Neural cell (in vitro differentiated cells): ENCODE data around the gene SH2D3A.

Experiments
- EP300 ChIP-seq: fragments of 450-650 bp; conservative IDR thresholded peaks from 2 replicates; pipeline ENCODE4 v1.6.1; 2014; ENCODE audit warnings: antibody characterized with exemption, mild to moderate bottlenecking, moderate library complexity; ENCODE audit not compliant: poor library complexity, severe bottlenecking
- EZH2 ChIP-seq: fragments of 200-600, 300-800 bp; shearing (Covaris generic), sonication (generic); IDR thresholded peaks from 2 replicates; pipeline ENCODE4 v1.6.1; 2014; ENCODE audit warnings: antibody characterized with exemption, low read length, borderline replicate concordance, mild to moderate bottlenecking; ENCODE audit not compliant: insufficient read depth, poor library complexity, severe bottlenecking
- MXI1 ChIP-seq: fragments of 450-650 bp; conservative IDR thresholded peaks from 2 replicates; pipeline ENCODE4 v1.6.1; 2014; ENCODE audit warnings: antibody characterized with exemption, mild to moderate bottlenecking; ENCODE audit not compliant: poor library complexity, severe bottlenecking
- POLR2AphosphoS5 ChIP-seq: IDR thresholded peaks from 2 replicates; pipeline ENCODE4 v1.6.1; 2012
- RAD21 ChIP-seq: fragments of 450-650 bp; conservative IDR thresholded peaks from 2 replicates; pipeline ENCODE4 v1.6.1; 2014; ENCODE audit warnings: antibody characterized with exemption, mild to moderate bottlenecking, moderate library complexity
- SMC3 ChIP-seq: fragments of 450-650 bp; conservative IDR thresholded peaks from 2 replicates; pipeline ENCODE4 v1.6.1; 2014; ENCODE audit warnings: antibody characterized with exemption, mild to moderate bottlenecking, moderate library complexity; ENCODE audit not compliant: poor library complexity
- TAF1 ChIP-seq: IDR thresholded peaks from 2 replicates; pipeline ENCODE4 v1.6.1; 2012; ENCODE audit warnings: low read depth
- TF ChIP-seq, protein P1 (sequence below): IDR thresholded peaks from 2 replicates; pipeline ENCODE4 v1.6.1; 2012; ENCODE audit warnings: borderline replicate concordance
- TF ChIP-seq, protein P2 (sequence below): fragments of 450-650 bp; IDR thresholded peaks from 2 replicates; pipeline ENCODE4 v1.5.1; 2014; ENCODE audit warnings: antibody characterized with exemption, mild to moderate bottlenecking, moderate library complexity; ENCODE audit not compliant: poor library complexity, severe bottlenecking

DNA sequence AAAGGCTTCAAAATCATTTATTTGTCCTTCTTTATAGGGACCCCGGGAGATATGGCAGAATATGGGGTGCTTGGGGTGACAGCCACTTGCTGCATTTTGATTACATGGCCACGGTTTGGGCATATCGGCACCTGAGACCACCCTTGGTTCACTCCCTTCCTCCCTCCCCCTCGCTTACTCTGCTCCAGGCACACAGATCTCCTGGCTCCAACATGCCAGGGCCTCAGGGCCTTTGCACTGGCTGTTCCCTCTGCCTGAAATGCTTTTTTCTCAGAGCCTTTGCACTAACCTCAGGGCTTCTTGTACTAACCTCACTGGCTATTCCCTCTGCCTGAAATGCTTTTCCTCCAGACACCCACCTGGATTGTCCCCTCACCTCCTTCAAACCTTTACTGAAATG, 29.0 kb upstream of the SH2D3A start:
- TF ChIP-seq, protein P1, sequence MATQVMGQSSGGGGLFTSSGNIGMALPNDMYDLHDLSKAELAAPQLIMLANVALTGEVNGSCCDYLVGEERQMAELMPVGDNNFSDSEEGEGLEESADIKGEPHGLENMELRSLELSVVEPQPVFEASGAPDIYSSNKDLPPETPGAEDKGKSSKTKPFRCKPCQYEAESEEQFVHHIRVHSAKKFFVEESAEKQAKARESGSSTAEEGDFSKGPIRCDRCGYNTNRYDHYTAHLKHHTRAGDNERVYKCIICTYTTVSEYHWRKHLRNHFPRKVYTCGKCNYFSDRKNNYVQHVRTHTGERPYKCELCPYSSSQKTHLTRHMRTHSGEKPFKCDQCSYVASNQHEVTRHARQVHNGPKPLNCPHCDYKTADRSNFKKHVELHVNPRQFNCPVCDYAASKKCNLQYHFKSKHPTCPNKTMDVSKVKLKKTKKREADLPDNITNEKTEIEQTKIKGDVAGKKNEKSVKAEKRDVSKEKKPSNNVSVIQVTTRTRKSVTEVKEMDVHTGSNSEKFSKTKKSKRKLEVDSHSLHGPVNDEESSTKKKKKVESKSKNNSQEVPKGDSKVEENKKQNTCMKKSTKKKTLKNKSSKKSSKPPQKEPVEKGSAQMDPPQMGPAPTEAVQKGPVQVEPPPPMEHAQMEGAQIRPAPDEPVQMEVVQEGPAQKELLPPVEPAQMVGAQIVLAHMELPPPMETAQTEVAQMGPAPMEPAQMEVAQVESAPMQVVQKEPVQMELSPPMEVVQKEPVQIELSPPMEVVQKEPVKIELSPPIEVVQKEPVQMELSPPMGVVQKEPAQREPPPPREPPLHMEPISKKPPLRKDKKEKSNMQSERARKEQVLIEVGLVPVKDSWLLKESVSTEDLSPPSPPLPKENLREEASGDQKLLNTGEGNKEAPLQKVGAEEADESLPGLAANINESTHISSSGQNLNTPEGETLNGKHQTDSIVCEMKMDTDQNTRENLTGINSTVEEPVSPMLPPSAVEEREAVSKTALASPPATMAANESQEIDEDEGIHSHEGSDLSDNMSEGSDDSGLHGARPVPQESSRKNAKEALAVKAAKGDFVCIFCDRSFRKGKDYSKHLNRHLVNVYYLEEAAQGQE: no peak
- TF ChIP-seq, protein P2, sequence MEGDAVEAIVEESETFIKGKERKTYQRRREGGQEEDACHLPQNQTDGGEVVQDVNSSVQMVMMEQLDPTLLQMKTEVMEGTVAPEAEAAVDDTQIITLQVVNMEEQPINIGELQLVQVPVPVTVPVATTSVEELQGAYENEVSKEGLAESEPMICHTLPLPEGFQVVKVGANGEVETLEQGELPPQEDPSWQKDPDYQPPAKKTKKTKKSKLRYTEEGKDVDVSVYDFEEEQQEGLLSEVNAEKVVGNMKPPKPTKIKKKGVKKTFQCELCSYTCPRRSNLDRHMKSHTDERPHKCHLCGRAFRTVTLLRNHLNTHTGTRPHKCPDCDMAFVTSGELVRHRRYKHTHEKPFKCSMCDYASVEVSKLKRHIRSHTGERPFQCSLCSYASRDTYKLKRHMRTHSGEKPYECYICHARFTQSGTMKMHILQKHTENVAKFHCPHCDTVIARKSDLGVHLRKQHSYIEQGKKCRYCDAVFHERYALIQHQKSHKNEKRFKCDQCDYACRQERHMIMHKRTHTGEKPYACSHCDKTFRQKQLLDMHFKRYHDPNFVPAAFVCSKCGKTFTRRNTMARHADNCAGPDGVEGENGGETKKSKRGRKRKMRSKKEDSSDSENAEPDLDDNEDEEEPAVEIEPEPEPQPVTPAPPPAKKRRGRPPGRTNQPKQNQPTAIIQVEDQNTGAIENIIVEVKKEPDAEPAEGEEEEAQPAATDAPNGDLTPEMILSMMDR: no peak
- no peak for TF ChIP-seq TAF1
- TF ChIP-seq POLR2AphosphoS5: no peak
- TF ChIP-seq RAD21: no peak
- TF ChIP-seq MXI1: no peak
- TF ChIP-seq EP300: no peak
- no peak for TF ChIP-seq EZH2
- no peak for TF ChIP-seq SMC3
